GM21367 (cell line): ENCODE data around the gene EFNA3.

Experiments
- ATAC-seq: cut with Tn5 transposase; IDR thresholded peaks from one replicate; pipeline ENCODE4 v1.9.1; 2021; ENCODE audit not compliant: unreplicated experiment

Gene EFNA3

DNA sequence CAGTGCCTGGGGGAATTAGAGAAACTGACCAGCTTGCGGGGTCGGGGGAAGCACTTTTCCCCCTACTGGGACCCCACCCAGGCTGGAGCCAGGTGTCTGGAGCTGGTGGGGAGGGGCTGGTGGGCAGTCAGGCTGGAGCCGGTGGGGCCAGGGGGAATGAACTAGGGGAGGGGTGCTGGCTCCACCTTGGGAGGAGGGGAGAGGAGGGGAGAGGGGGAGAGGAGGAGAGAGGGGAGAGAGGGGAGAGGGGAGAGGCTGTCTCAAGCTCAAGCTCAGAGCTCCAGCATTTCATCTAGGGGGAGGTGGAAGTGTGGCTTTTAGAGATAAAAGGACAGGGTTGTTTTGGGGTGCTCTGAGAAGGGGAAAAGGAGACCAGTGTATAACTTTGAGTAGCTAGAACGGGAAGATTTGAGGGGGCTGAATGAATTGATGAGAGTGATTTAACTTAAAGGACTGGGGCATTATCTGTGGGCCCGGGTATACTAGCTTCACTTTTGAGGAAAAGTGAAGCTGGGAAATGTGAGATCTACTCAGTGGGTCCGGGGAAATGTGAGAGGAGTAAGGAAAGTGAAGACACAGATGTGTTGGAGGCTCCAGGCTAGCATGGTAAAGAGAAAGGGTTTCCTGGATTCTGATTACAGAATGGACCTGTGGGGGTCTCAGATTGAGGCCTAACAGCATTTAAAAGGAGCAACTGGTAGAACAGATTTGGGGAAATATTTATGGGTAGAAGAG lies 51.8 kb downstream of the EFNA3 start:
- ATAC-seq = no peak

DNA sequence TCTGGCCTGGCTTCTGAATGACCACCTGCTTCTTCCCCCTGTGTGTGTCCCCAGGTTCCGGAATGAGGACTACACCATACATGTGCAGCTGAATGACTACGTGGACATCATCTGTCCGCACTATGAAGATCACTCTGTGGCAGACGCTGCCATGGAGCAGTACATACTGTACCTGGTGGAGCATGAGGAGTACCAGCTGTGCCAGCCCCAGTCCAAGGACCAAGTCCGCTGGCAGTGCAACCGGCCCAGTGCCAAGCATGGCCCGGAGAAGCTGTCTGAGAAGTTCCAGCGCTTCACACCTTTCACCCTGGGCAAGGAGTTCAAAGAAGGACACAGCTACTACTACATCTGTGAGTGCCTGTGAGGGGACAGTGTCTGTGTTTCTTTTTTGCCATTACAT lies 52.6 kb downstream of the EFNA3 start:
- ATAC-seq = no peak

DNA sequence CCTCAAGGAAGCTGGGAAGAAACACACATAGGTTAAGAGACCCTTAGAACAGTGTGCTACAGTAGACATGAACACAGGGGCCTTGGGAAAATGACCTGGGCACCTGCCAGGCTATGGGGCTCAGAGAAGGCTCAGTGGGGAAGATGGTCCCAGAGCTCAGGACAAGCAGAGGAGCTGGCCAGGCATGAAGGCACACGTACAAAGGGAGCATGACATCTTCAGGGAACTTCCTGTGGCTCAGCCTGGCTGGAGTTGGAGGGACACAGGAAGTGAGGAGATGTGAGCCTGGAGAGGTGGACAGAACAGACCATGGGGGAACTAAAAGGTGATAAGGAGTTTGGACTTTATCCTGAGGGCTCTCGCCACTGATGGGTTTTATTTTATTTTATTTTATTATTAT lies 53.2 kb downstream of the EFNA3 start:
- no peak for ATAC-seq

DNA sequence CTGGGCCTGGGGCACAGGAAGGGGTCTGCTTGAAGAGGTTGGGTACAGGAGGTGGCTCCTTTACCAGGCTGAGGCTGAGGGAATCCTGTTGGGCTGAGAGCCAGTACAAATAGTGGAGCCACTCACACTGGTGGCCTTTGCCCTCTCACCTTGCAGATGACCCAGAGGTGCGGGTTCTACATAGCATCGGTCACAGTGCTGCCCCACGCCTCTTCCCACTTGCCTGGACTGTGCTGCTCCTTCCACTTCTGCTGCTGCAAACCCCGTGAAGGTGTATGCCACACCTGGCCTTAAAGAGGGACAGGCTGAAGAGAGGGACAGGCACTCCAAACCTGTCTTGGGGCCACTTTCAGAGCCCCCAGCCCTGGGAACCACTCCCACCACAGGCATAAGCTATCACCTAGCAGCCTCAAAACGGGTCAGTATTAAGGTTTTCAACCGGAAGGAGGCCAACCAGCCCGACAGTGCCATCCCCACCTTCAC lies 55.2 kb downstream of the EFNA3 start:
- ATAC-seq = no peak

DNA sequence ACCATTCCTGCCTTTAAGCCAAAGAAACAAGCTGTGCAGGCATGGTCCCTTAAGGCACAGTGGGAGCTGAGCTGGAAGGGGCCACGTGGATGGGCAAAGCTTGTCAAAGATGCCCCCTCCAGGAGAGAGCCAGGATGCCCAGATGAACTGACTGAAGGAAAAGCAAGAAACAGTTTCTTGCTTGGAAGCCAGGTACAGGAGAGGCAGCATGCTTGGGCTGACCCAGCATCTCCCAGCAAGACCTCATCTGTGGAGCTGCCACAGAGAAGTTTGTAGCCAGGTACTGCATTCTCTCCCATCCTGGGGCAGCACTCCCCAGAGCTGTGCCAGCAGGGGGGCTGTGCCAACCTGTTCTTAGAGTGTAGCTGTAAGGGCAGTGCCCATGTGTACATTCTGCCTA lies 55.7 kb downstream of the EFNA3 start:
- no peak for ATAC-seq

DNA sequence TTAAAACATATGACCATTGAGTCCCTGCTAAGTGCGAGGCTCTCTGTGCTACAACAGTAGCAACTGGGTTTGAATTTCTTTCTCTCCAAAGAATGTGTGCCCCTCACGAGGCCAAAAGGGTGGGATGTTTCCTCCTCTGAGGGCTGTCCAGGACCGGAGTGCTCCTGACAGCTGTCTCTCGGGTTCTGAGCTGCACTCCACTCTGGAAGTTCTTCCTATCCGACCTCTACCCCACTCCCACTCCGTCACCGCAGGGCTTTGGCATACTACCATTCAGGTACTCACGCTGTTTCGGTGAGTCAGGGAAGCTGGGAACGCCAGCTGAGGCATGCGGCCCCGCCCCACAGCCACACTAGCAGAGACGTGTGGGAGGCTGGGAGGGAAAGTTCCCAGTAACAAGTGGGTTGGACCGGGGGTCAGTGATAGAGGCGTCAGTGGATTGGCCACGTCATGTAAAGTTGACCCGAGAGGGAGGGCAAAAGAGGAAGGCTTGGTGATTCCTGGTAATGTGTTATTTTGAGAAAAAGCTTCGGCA lies 56.3 kb downstream of the EFNA3 start:
- ATAC-seq = no peak

DNA sequence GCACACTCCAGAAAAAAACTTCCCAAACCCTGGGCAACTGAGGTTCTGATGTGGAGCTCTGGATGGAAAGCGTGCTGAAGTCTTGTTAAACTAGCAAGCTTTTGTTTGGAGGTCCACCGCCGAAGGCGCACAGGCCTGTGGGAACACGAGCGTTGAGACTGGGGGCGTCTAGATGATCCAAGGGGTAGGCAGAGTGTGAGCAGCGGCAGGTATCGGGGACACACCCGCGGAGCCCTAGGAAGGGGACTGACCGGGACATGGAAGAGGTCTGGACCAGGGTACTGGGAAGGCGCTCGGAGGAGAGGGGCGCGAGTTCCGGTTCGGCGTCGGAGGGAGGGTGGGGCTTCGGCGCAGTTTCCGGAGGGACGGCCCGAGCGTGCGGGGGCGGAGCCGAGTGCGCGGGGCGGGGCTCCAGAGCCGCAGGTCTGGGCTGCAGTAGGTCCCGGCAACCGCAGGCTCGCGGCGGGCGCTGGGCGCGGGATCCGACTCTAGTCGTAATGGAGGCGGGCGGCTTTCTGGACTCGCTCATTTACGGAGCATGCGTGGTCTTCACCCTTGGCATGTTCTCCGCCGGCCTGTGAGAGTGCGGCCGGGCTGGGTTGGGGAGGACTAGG lies 56.9 kb downstream of the EFNA3 start, which contains the start of gene SLC50A1:
SLC50A1 (plus strand) TSS at position 438 of the 614 bp plus-strand sequence; CDS start at position 498, 60 bp downstream.
- ATAC-seq = peak; percentile 60

DNA sequence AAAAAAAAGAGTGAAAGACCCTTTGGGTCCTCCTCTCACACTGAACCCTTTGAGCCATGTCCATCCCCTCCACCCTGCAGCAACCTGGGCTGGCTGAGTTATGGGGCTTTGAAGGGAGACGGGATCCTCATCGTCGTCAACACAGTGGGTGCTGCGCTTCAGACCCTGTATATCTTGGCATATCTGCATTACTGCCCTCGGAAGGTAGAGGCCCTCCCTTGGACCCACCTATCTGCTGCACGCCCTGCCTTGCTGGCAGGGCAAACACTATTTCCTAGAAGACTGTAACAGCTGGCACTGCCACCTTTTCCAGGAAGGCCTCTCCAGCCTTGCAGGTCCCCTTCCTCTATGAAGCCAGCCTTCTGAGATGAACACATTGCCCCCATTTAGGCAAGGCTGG lies 58.1 kb downstream of the EFNA3 start:
- no peak for ATAC-seq
